GM12864 (cell line): ENCODE measurements around the gene LAMTOR4.

ENCODE experiments used
- DNase-seq: peaks from one replicate; pipeline ENCODE4 v3.0.0-alpha.2; 2011; ENCODE audit warnings: low read depth
- H3K4me3 ChIP-seq: 2 replicates; pipeline ENCODE4 v1.5.1; 2011; ENCODE audit warnings: mild to moderate bottlenecking, low read depth, low read length, control low read depth
- CTCF ChIP-seq: IDR thresholded peaks from 2 replicates; pipeline ENCODE4 v1.5.1; 2011; ENCODE audit warnings: low read depth, mild to moderate bottlenecking, moderate library complexity, low read length, control low read depth, inconsistent platforms; ENCODE audit errors: missing control alignments

The LAMTOR4 gene

GRCh38 chr7:100148559-100149328 is at the start of gene LAMTOR4:
TSS of gene LAMTOR4 (plus strand) at chr7:100148918. CDS start at chr7:100148973, 55 bp downstream.
- TF ChIP-seq CTCF, result peak; percentile 4
- H3K4me3 ChIP-seq, result peak within 1 kb of the TSS; percentile 97
- DNase-seq, result peak; percentile 99

GRCh38 chr7:100099452-100099851 is 49.3 kb upstream of the LAMTOR4 start:
- no peak for TF ChIP-seq CTCF
- peak overlapping the region; percentile 93 for H3K4me3 ChIP-seq
- DNase-seq, result no peak

GRCh38 chr7:100100420-100101015 is 48.2 kb upstream of the LAMTOR4 start:
- TF ChIP-seq CTCF, result no peak
- DNase-seq, result peak; percentile 80
- H3K4me3 ChIP-seq, result peak overlapping the region; percentile 93

GRCh38 chr7:100101016-100101862 is 47.5 kb upstream of the LAMTOR4 start, which contains the start of the genes AP4M1 and MCM7:
TSS of gene AP4M1 (plus strand) at chr7:100101643. CDS start at chr7:100101715, 72 bp downstream.
TSS of gene MCM7 (minus strand) at chr7:100101397. CDS start at chr7:100101294, 103 bp downstream.
- no peak for TF ChIP-seq CTCF
- peak within 1 kb of the TSS; percentile 93 for H3K4me3 ChIP-seq
- DNase-seq, result peak; percentile 95

DNA sequence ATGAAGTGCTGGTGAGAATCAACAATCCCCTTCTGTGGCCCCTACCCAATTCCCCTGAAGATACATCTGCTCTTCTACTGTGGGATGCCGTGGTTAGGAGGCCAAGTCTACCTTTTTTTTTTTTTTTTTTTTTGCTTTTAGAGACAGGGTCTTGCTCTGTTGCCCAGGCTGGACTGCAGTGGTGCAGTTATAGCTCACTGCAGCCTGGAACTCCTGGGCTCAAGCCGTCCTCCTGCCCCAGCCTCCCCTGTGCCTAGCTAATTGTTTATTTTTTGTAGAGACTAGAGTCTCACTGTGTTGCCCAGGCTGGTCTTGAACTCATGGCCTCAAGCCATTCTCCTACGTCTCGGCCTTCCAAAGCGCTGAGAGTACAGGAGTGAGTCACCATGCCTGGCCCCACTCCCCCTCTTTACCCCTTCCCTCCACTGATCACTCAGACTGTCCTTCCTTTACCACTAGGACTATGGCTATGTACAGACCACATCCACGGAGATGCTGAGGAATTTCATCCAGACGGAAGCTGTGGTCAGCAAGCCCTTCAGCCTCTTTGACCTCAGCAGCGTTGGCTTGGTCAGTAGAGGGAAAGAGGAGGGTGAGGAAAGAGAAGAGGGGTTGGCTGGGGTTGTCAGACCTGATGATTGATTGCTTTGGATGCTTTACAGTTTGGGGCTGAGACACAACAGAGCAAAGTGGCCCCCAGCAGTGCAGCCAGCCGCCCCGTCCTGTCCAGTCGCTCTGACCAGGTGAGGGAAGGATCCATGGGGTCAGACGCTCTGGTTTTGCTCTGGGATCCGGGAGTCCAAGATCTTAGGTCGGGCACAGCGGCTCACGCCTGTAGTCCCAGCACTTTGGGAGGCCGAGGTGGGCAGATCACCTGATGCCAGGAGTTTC is 45.5 kb upstream of the LAMTOR4 start:
- DNase-seq, result no peak
- TF ChIP-seq CTCF, result no peak
- H3K4me3 ChIP-seq, result no peak overlapping the region

DNA sequence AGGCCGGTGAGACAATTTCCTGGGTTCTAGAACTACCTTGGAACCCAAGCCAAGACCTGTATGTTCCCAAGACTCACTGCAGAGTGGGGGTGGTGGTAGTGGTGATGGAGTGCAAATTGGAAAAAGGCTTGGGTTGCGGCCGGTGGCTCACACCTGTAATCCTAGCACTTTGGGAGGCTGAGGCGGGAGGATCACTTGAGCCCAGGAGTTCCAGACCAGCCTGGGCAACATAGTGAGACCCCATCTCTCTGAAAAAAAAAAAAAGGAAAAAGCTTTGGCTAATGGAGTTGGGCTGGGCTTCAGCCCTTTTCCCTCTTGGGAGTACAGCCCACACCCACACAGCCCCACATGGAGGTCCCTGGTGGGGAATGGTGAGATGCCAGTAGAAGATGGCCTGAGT is 43.2 kb upstream of the LAMTOR4 start:
- no peak overlapping the region for H3K4me3 ChIP-seq
- DNase-seq, result no peak
- TF ChIP-seq CTCF, result no peak
